GM21423 (cell line): Measurements from ENCODE around the gene LCOR.

Experiments
- ATAC-seq: cut with Tn5 transposase; IDR thresholded peaks from one replicate; pipeline ENCODE4 v1.9.1; 2021; ENCODE audit warnings: mild to moderate bottlenecking, moderate library complexity; ENCODE audit not compliant: unreplicated experiment

LCOR gene

GRCh38 chr10:96889415-96890171, 57.5 kb downstream of the LCOR start:
- no peak for ATAC-seq

GRCh38 chr10:96890172-96890513, 58.0 kb downstream of the LCOR start:
- ATAC-seq: no peak

GRCh38 chr10:96890580-96890979, 58.5 kb downstream of the LCOR start:
- no peak for ATAC-seq

GRCh38 chr10:96891840-96892239, 59.7 kb downstream of the LCOR start:
- no peak for ATAC-seq

- ATAC-seq: no peak
Observed at GRCh38 chr10:96895662-96896424, 63.7 kb downstream of the LCOR start.

- ATAC-seq: no peak
Observed at GRCh38 chr10:96896884-96897589, 64.9 kb downstream of the LCOR start.

- ATAC-seq: no peak
Observed at GRCh38 chr10:96902117-96902516, 70.0 kb downstream of the LCOR start.

GRCh38 chr10:96902731-96903358, 70.7 kb downstream of the LCOR start:
- no peak for ATAC-seq

- no peak for ATAC-seq
Observed at GRCh38 chr10:96904648-96905047, 72.5 kb downstream of the LCOR start.

GRCh38 chr10:96906864-96907263, 74.8 kb downstream of the LCOR start:
- no peak for ATAC-seq

- ATAC-seq: no peak
Observed at GRCh38 chr10:96910488-96911395, 78.6 kb downstream of the LCOR start.

GRCh38 chr10:96912405-96912804, 80.3 kb downstream of the LCOR start:
- ATAC-seq: no peak

GRCh38 chr10:96913906-96914305, 81.8 kb downstream of the LCOR start:
- no peak for ATAC-seq

GRCh38 chr10:96917628-96918027, 85.5 kb downstream of the LCOR start:
- ATAC-seq: no peak

GRCh38 chr10:96918214-96919002, 86.3 kb downstream of the LCOR start:
- no peak for ATAC-seq

GRCh38 chr10:96919785-96920430, 87.8 kb downstream of the LCOR start:
- ATAC-seq: no peak

- no peak for ATAC-seq
Observed at GRCh38 chr10:96921655-96922054, 89.6 kb downstream of the LCOR start.

GRCh38 chr10:96922978-96923948, 91.2 kb downstream of the LCOR start:
- ATAC-seq: no peak
